ENCODE data around the gene CLSTN2.

Gene CLSTN2

GRCh38 chr3:140351466-140351865 lies 416.5 kb downstream of the CLSTN2 start:
- DNase-seq: no peak

GRCh38 chr3:140355481-140355880 lies 420.5 kb downstream of the CLSTN2 start:
- DNase-seq: no peak

GRCh38 chr3:140358686-140359085 lies 423.7 kb downstream of the CLSTN2 start:
- DNase-seq: no peak

GRCh38 chr3:140359233-140359995 lies 424.4 kb downstream of the CLSTN2 start:
- DNase-seq: no peak

- no peak for DNase-seq
These were observed 425.3 kb downstream of the CLSTN2 start for GRCh38 chr3:140360332-140360731.

GRCh38 chr3:140363801-140364200 lies 428.8 kb downstream of the CLSTN2 start:
- no peak for DNase-seq

- no peak for DNase-seq
These were observed 431.1 kb downstream of the CLSTN2 start for GRCh38 chr3:140365872-140366697.

- DNase-seq: no peak
These were observed 433.3 kb downstream of the CLSTN2 start for GRCh38 chr3:140368223-140368811.

GRCh38 chr3:140370686-140371085 lies 435.7 kb downstream of the CLSTN2 start:
- DNase-seq: no peak

- DNase-seq: no peak
These were observed 438.2 kb downstream of the CLSTN2 start for GRCh38 chr3:140373234-140373633.

- DNase-seq: no peak
These were observed 440.0 kb downstream of the CLSTN2 start for GRCh38 chr3:140375002-140375401.

GRCh38 chr3:140376136-140376889 lies 441.3 kb downstream of the CLSTN2 start:
- no peak for DNase-seq

- DNase-seq: no peak
These were observed 442.7 kb downstream of the CLSTN2 start for GRCh38 chr3:140377644-140378043.

- DNase-seq: no peak
These were observed 443.8 kb downstream of the CLSTN2 start for GRCh38 chr3:140378571-140379340.

GRCh38 chr3:140384028-140384771 lies 449.2 kb downstream of the CLSTN2 start:
- DNase-seq: no peak

GRCh38 chr3:140384876-140385275 lies 449.9 kb downstream of the CLSTN2 start:
- DNase-seq: no peak

- DNase-seq: no peak
These were observed 451.5 kb downstream of the CLSTN2 start for GRCh38 chr3:140386357-140387100.

GRCh38 chr3:140387244-140387643 lies 452.3 kb downstream of the CLSTN2 start:
- no peak for DNase-seq

- DNase-seq: no peak
These were observed 453.4 kb downstream of the CLSTN2 start for GRCh38 chr3:140388202-140388922.

- no peak for DNase-seq
These were observed 456.1 kb downstream of the CLSTN2 start for GRCh38 chr3:140391061-140391460.
